Left colon (tissue), 2 donors: Measurements from ENCODE around the gene YJEFN3. TPM values are rescaled to one million over a fixed set of nuclear protein-coding genes. Genes with fewer than 3 reads are reported as not detected.
A peak's percentile ranks its signal among the peaks of the same experiment; 100 is the strongest.

Source experiments
- ATAC-seq: fragments of 200-7000 bp; cut with Tn5 transposase; one replicate; pipeline ENCODE4 v1.9.1; 2020; ENCODE audit warnings: mild to moderate bottlenecking, moderate library complexity
- DNase-seq, 2 donors: peaks; one replicate each; pipeline ENCODE4 v3.0.0-alpha.2; 2020
- intact Hi-C, 2 donors: fragments of 100-400 bp; cut with DNase I in 1 of 2; cut with micrococcal nuclease in 1 of 2; formaldehyde crosslinking; loops; one replicate each; pipeline versions ENCODE4 v1.11.2 to v1.14.0; 2022; cut with DNase I, micrococcal nuclease
- total RNA-seq, 2 donors: library from RNA; stranded (reverse); fragmentation: NEBNext Ultra II Directional; extraction: Animal tissue kit (Norgen Biotek cat#: 25700); gene quantifications; one replicate each; pipeline ENCODE4 v1.2.1, GENCODE V29; 2021
- donor health status: DM: no; HTN: no; CAD: no.
- donor health status: DM: yes; HTN: yes; CAD: no.

YJEFN3 gene
- total RNA-seq, 2 donors from 2014 or later: 4.6 to 4.9 TPM

- intact Hi-C loops: loop anchor here in 1 of 2 donors (5.0 kb wide), 1 partner anchor 127 kb away; no protein-coding TSS in a partner anchor
- ATAC-seq (no peak), DNase-seq (no peak)
Observed at GRCh38 chr19:19493841-19494546, 34.7 kb upstream of the YJEFN3 start.

- DNase-seq: no peak
- intact Hi-C loops: no loop called here
- ATAC-seq: no peak
Observed at GRCh38 chr19:19495614-19496603, 32.8 kb upstream of the YJEFN3 start.

- ATAC-seq: no peak
- intact Hi-C loops: no loop called here
Observed at GRCh38 chr19:19498255-19498991, 30.3 kb upstream of the YJEFN3 start.

GRCh38 chr19:19499272-19499995 lies 29.3 kb upstream of the YJEFN3 start:
- intact Hi-C loops: no loop called here
- ATAC-seq (no peak), DNase-seq (no peak)

More at GRCh38 chr19:19498255-19498991, 30.3 kb upstream of the YJEFN3 start:
- no peak for DNase-seq

- DNase-seq (no peak), ATAC-seq (no peak)
- intact Hi-C loops: no loop called here
Observed at GRCh38 chr19:19500975-19501644, 27.6 kb upstream of the YJEFN3 start.

- intact Hi-C loops: no loop called here
- ATAC-seq: no peak
- no peak for DNase-seq
Observed at GRCh38 chr19:19501798-19502197, 26.9 kb upstream of the YJEFN3 start.

- DNase-seq: no peak
- intact Hi-C loops: no loop called here
- no peak for ATAC-seq
Observed at GRCh38 chr19:19502281-19502680, 26.4 kb upstream of the YJEFN3 start.

GRCh38 chr19:19502808-19503602 lies 25.7 kb upstream of the YJEFN3 start:
- no peak for DNase-seq
- intact Hi-C loops: no loop called here
- ATAC-seq: no peak

GRCh38 chr19:19504754-19505668 lies 23.7 kb upstream of the YJEFN3 start:
- DNase-seq (no peak), ATAC-seq (no peak)
- intact Hi-C loops: no loop called here

GRCh38 chr19:19505669-19506326 lies 22.9 kb upstream of the YJEFN3 start:
- no peak for ATAC-seq
- intact Hi-C loops: no loop called here

GRCh38 chr19:19506592-19506991 lies 22.1 kb upstream of the YJEFN3 start:
- no peak for DNase-seq
- no peak for ATAC-seq
- intact Hi-C loops: no loop called here

More at GRCh38 chr19:19505669-19506326, 22.9 kb upstream of the YJEFN3 start:
- no peak for DNase-seq

- ATAC-seq (no peak), DNase-seq (no peak)
- intact Hi-C loops: no loop called here
Observed at GRCh38 chr19:19507354-19507753, 21.4 kb upstream of the YJEFN3 start.

GRCh38 chr19:19508217-19508616 lies 20.5 kb upstream of the YJEFN3 start:
- DNase-seq (no peak), ATAC-seq (peak; percentile 4)
- intact Hi-C loops: no loop called here

GRCh38 chr19:19510432-19510831 lies 18.3 kb upstream of the YJEFN3 start:
- intact Hi-C loops: no loop called here
- ATAC-seq (peak; percentile 2), DNase-seq (no peak)

GRCh38 chr19:19513682-19514081 lies 15.0 kb upstream of the YJEFN3 start:
- DNase-seq (no peak), ATAC-seq (no peak)
- intact Hi-C loops: no loop called here

GRCh38 chr19:19514215-19514657 lies 14.5 kb upstream of the YJEFN3 start:
- DNase-seq: peak; percentile 59 to 77
- no peak for ATAC-seq

More at GRCh38 chr19:19514215-19514657, 14.5 kb upstream of the YJEFN3 start:
- intact Hi-C loops: no loop called here
